GM21447 (cell line): ENCODE measurements around the gene FBH1.
"Not testable (repeated sequence)": the region's sequence is repeated elsewhere in the genome, so short reads cannot be mapped to it uniquely, and the experiment has no call there.

ENCODE experiments used
- ATAC-seq: cut with Tn5 transposase; IDR thresholded peaks from one replicate; pipeline ENCODE4 v1.9.1; 2021; ENCODE audit not compliant: unreplicated experiment

FBH1 gene

GRCh38 chr10:5873515-5873995 is 16.5 kb upstream of the FBH1 start:
- peak; percentile 72 for ATAC-seq

- no peak for ATAC-seq
Observed at GRCh38 chr10:5876181-5876768, 13.8 kb upstream of the FBH1 start.

GRCh38 chr10:5877041-5877440 is 13.0 kb upstream of the FBH1 start:
- not testable (repeated sequence) for ATAC-seq

- ATAC-seq: no peak
Observed at GRCh38 chr10:5882961-5883360, 7.1 kb upstream of the FBH1 start.

GRCh38 chr10:5885619-5886018 is 4.4 kb upstream of the FBH1 start:
- no peak for ATAC-seq

- no peak for ATAC-seq
Observed at GRCh38 chr10:5887029-5887428, 3.0 kb upstream of the FBH1 start.

GRCh38 chr10:5887641-5888040 is 2.4 kb upstream of the FBH1 start:
- no peak for ATAC-seq

GRCh38 chr10:5888351-5888750 is 1.7 kb upstream of the FBH1 start:
- no peak for ATAC-seq

GRCh38 chr10:5888843-5889623 is 1.0 kb upstream of the FBH1 start:
- peak; percentile 31 for ATAC-seq

GRCh38 chr10:5890452-5890915 is 441 bp downstream of the FBH1 start:
- ATAC-seq: peak; percentile 5

- ATAC-seq: no peak
Observed at GRCh38 chr10:5891009-5891408, 966 bp downstream of the FBH1 start.

GRCh38 chr10:5892007-5892406 is 2.0 kb downstream of the FBH1 start:
- ATAC-seq: no peak

- no peak for ATAC-seq
Observed at GRCh38 chr10:5893321-5893720, 3.3 kb downstream of the FBH1 start.

- no peak for ATAC-seq
Observed at GRCh38 chr10:5894403-5894802, 4.4 kb downstream of the FBH1 start.

- no peak for ATAC-seq
Observed at GRCh38 chr10:5894873-5895272, 4.8 kb downstream of the FBH1 start.

- ATAC-seq: no peak
Observed at GRCh38 chr10:5895365-5895764, 5.3 kb downstream of the FBH1 start.

GRCh38 chr10:5895804-5896203 is 5.8 kb downstream of the FBH1 start:
- ATAC-seq: peak; percentile 67

GRCh38 chr10:5896208-5897052 is 6.4 kb downstream of the FBH1 start:
- ATAC-seq: peak; percentile 8

GRCh38 chr10:5897053-5897340 is 7.0 kb downstream of the FBH1 start:
- no peak for ATAC-seq

- ATAC-seq: no peak
Observed at GRCh38 chr10:5897504-5897903, 7.5 kb downstream of the FBH1 start.

- ATAC-seq: no peak
Observed at GRCh38 chr10:5898163-5898562, 8.1 kb downstream of the FBH1 start.

- no peak for ATAC-seq
Observed at GRCh38 chr10:5900247-5900646, 10.2 kb downstream of the FBH1 start.
